ENCODE data around the gene FBN1. TPM values are rescaled to one million over a fixed set of nuclear protein-coding genes. Genes with fewer than 3 reads are reported as not detected.

Gene FBN1
- total RNA-seq, 6 donors from 2014 or later, result 20.3 to 159 (median 44.3) TPM

DNA sequence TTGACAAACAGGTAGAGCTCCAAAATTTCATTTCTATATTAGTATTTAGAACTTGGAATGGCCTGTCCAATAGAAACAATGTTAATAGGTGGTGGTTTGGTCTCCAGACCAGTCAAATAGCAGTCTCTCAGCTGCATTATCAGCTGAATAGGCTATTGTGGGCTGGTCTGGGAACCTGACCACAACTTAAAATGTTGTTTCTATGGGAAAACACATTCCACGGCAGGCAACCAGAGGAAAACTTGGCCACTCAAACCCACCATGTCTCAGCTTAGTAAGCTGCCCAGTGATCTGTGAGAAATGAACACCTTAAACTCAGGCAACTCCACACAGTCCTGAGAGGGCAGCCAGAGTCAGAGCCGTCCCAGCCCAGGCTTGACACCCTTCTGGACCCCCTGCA is 20.4 kb downstream of the FBN1 start:
- Histone ChIP-seq H3K9me3 (no peaks in the 10 kb centered on the region), H3K4me3 (no peak overlapping the region), H3K27ac (no peak overlapping the region), H3K27me3 (no peaks in the 10 kb centered on the region), H3K4me1 (peaks cover 0 to 7% (median 0%) of the 10 kb centered on the region in 4 donors), H3K36me3 (no peaks in the 10 kb centered on the region)
- ATAC-seq (ENCODE audit: low FRiP score in 2 of 2) (no peak), DNase-seq (no peak)
- TF ChIP-seq EP300 (IDR thresholded peaks at IDR 0.05) (no peak), POLR2A (IDR thresholded peaks at IDR 0.05) (no peak), POLR2AphosphoS5 (IDR thresholded peaks at IDR 0.05) (no peak)
- TF ChIP-seq, protein P1, sequence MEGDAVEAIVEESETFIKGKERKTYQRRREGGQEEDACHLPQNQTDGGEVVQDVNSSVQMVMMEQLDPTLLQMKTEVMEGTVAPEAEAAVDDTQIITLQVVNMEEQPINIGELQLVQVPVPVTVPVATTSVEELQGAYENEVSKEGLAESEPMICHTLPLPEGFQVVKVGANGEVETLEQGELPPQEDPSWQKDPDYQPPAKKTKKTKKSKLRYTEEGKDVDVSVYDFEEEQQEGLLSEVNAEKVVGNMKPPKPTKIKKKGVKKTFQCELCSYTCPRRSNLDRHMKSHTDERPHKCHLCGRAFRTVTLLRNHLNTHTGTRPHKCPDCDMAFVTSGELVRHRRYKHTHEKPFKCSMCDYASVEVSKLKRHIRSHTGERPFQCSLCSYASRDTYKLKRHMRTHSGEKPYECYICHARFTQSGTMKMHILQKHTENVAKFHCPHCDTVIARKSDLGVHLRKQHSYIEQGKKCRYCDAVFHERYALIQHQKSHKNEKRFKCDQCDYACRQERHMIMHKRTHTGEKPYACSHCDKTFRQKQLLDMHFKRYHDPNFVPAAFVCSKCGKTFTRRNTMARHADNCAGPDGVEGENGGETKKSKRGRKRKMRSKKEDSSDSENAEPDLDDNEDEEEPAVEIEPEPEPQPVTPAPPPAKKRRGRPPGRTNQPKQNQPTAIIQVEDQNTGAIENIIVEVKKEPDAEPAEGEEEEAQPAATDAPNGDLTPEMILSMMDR (IDR thresholded peaks at IDR 0.05), result no peak
- 75 to 86% methylated on average over 1 to 2 of the region's 2 CpGs for WGBS, 2 donors

- Histone ChIP-seq H3K9me3 (no peaks in the 10 kb centered on the region), H3K27ac (no peak overlapping the region), H3K27me3 (no peaks in the 10 kb centered on the region), H3K4me3 (no peak overlapping the region), H3K36me3 (no peaks in the 10 kb centered on the region), H3K4me1 (peaks cover 0 to 7% (median 0%) of the 10 kb centered on the region in 4 donors)
- DNase-seq (peak in 1 of 2 donors; percentile 53), ATAC-seq (ENCODE audit: low FRiP score in 2 of 2) (no peak)
- WGBS, 2 donors, result 87 to 94% methylated on average over 4 of the region's 4 CpGs
- TF ChIP-seq POLR2AphosphoS5 (IDR thresholded peaks at IDR 0.05), result no peak
Measured at GRCh38 chr15:48624700-48625099, 20.8 kb downstream of the FBN1 start.

GRCh38 chr15:48623456-48623855 is 22.1 kb downstream of the FBN1 start:
- TF ChIP-seq, protein P1 (IDR thresholded peaks at IDR 0.05), result no peak
- TF ChIP-seq EP300 (IDR thresholded peaks at IDR 0.05) (no peak), POLR2AphosphoS5 (IDR thresholded peaks at IDR 0.05) (no peak), POLR2A (IDR thresholded peaks at IDR 0.05) (no peak)
- H3K27me3 ChIP-seq, result no peaks in the 10 kb centered on the region
- WGBS, 2 donors, result 93 to 96% methylated on average over 1 of the region's 1 CpG
- no peaks in the 10 kb centered on the region for H3K36me3 ChIP-seq
- H3K27ac ChIP-seq, result no peak overlapping the region
- H3K4me3 ChIP-seq, result no peak overlapping the region
- H3K4me1 ChIP-seq, result peaks cover 0 to 7% (median 0%) of the 10 kb centered on the region in 4 donors
- H3K9me3 ChIP-seq, result no peaks in the 10 kb centered on the region
- DNase-seq (no peak), ATAC-seq (ENCODE audit: low FRiP score in 2 of 2) (no peak)

- DNase-seq (no peak), ATAC-seq (ENCODE audit: low FRiP score in 2 of 2) (peak in 1 of 2 donors; percentile 76)
- Histone ChIP-seq H3K36me3 (no peaks in the 10 kb centered on the region), H3K4me1 (peaks cover 0 to 7% (median 3%) of the 10 kb centered on the region in 4 donors), H3K27ac (no peak overlapping the region), H3K27me3 (no peaks in the 10 kb centered on the region), H3K9me3 (no peaks in the 10 kb centered on the region), H3K4me3 (no peak overlapping the region)
- WGBS, 2 donors, result 93 to 96% methylated on average over 2 of the region's 2 CpGs
- TF ChIP-seq, protein P1 (IDR thresholded peaks at IDR 0.05), result no peak
- no peak for TF ChIP-seq POLR2AphosphoS5 (IDR thresholded peaks at IDR 0.05)
- TF ChIP-seq POLR2A (IDR thresholded peaks at IDR 0.05), result no peak
- no peak for TF ChIP-seq EP300 (IDR thresholded peaks at IDR 0.05)
Measured at GRCh38 chr15:48622237-48622636, 23.3 kb downstream of the FBN1 start.

- Histone ChIP-seq H3K36me3 (no peaks in the 10 kb centered on the region), H3K4me3 (no peak overlapping the region), H3K27me3 (no peaks in the 10 kb centered on the region), H3K9me3 (no peaks in the 10 kb centered on the region), H3K4me1 (peaks cover 0 to 10% (median 4%) of the 10 kb centered on the region in 4 donors), H3K27ac (no peak overlapping the region)
- DNase-seq (no peak), ATAC-seq (ENCODE audit: low FRiP score in 2 of 2) (no peak)
- TF ChIP-seq POLR2AphosphoS5 (IDR thresholded peaks at IDR 0.05), result no peak
- TF ChIP-seq, protein P1 (IDR thresholded peaks at IDR 0.05), result no peak
- no peak for TF ChIP-seq EP300 (IDR thresholded peaks at IDR 0.05)
- TF ChIP-seq POLR2A (IDR thresholded peaks at IDR 0.05), result no peak
- WGBS, 2 donors, result 83 to 97% methylated on average over 2 of the region's 2 CpGs
Measured at GRCh38 chr15:48619446-48619845, 26.1 kb downstream of the FBN1 start.

Data from upper lobe of left lung (tissue), 6 donors.